ENCODE measurements around the gene ANKRD11.
"Not testable (repeated sequence)": the region's sequence is repeated elsewhere in the genome, so short reads cannot be mapped to it uniquely, and the experiment has no call there.

ANKRD11 gene

GRCh38 chr16:89435059-89435458, 55.3 kb downstream of the ANKRD11 start:
- H2AFZ ChIP-seq (ENCODE audit: low read depth, low read length); H3K4ac ChIP-seq (ENCODE audit: low read depth in 1 of 2, low read length in 2 of 2); H3K9ac ChIP-seq (ENCODE audit: low read length); H4K8ac ChIP-seq (ENCODE audit: low read length); H2BK5ac ChIP-seq (ENCODE audit: low read depth, low read length, poor library complexity, severe bottlenecking); H3K27me3 ChIP-seq (ENCODE audit: control insufficient read depth in 1 of 2, insufficient read depth in 1 of 2, low read length in 2 of 2); H3K27ac ChIP-seq (ENCODE audit: low read length, poor library complexity, severe bottlenecking); H2AK5ac ChIP-seq (ENCODE audit: low read length, severe bottlenecking); H3K79me1 ChIP-seq (replicated peaks; ENCODE audit: low read length, poor library complexity, severe bottlenecking); H3K18ac ChIP-seq (ENCODE audit: low read depth in 1 of 2, low read length in 2 of 2); DNase-seq; H3K4me2 ChIP-seq (ENCODE audit: low read length, poor library complexity, severe bottlenecking); H3K23ac ChIP-seq (ENCODE audit: low read length in 2 of 2); H4K91ac ChIP-seq (ENCODE audit: low read length); H3K9me3 ChIP-seq (ENCODE audit: control insufficient read depth, low read length); H2BK120ac ChIP-seq (ENCODE audit: low read depth, low read length); H2BK12ac ChIP-seq (ENCODE audit: low read length in 2 of 2); H3K4me3 ChIP-seq (ENCODE audit: insufficient read depth in 1 of 2, low read depth in 1 of 2, low read length in 2 of 2); H2BK15ac ChIP-seq (ENCODE audit: low read depth, poor library complexity, severe bottlenecking); H3K14ac ChIP-seq (ENCODE audit: low read length in 2 of 2): not testable (repeated sequence)
- WGBS = 97% methylated on average over 5 of the region's 5 CpGs
- H3K36me3 ChIP-seq (ENCODE audit: control insufficient read depth in 1 of 2, insufficient read depth in 2 of 2, low read depth in 1 of 2, low read length in 2 of 2) = peaks cover 9 to 11% of the 10 kb centered on the region in 2 experiments
- H3K4me1 ChIP-seq (ENCODE audit: control insufficient read depth, insufficient read depth, low read depth, low read length) = peaks cover 16% of the 10 kb centered on the region

GRCh38 chr16:89434490-89434889, 55.9 kb downstream of the ANKRD11 start:
- DNase-seq = no peak
- H3K14ac ChIP-seq (ENCODE audit: low read length in 2 of 2) = no peak overlapping the region
- no peak overlapping the region for H2BK120ac ChIP-seq (ENCODE audit: low read depth, low read length)
- H3K9ac ChIP-seq (ENCODE audit: low read length) = no peak overlapping the region
- no peak overlapping the region for H2AFZ ChIP-seq (ENCODE audit: low read depth, low read length)
- H3K23ac ChIP-seq (ENCODE audit: low read length in 2 of 2) = no peak overlapping the region
- H3K27me3 ChIP-seq (ENCODE audit: control insufficient read depth in 1 of 2, insufficient read depth in 1 of 2, low read length in 2 of 2) = no peaks in the 10 kb centered on the region
- H3K4me3 ChIP-seq (ENCODE audit: insufficient read depth in 1 of 2, low read depth in 1 of 2, low read length in 2 of 2) = no peak overlapping the region
- H3K4ac ChIP-seq (ENCODE audit: low read depth in 1 of 2, low read length in 2 of 2) = no peak overlapping the region
- peaks cover 9 to 11% of the 10 kb centered on the region in 2 experiments for H3K36me3 ChIP-seq (ENCODE audit: control insufficient read depth in 1 of 2, insufficient read depth in 2 of 2, low read depth in 1 of 2, low read length in 2 of 2)
- no peak overlapping the region for H2BK5ac ChIP-seq (ENCODE audit: low read depth, low read length, poor library complexity, severe bottlenecking)
- H3K4me2 ChIP-seq (ENCODE audit: low read length, poor library complexity, severe bottlenecking) = no peak overlapping the region
- WGBS = 98% methylated on average over 8 of the region's 8 CpGs
- no peak overlapping the region for H3K18ac ChIP-seq (ENCODE audit: low read depth in 1 of 2, low read length in 2 of 2)
- H4K91ac ChIP-seq (ENCODE audit: low read length) = no peak overlapping the region
- no peak overlapping the region for H3K27ac ChIP-seq (ENCODE audit: low read length, poor library complexity, severe bottlenecking)
- H3K9me3 ChIP-seq (ENCODE audit: control insufficient read depth, low read length) = no peaks in the 10 kb centered on the region
- H2AK5ac ChIP-seq (ENCODE audit: low read length, severe bottlenecking) = no peak overlapping the region
- peaks cover 3% of the 10 kb centered on the region for H3K79me1 ChIP-seq (replicated peaks; ENCODE audit: low read length, poor library complexity, severe bottlenecking)
- H3K4me1 ChIP-seq (ENCODE audit: control insufficient read depth, insufficient read depth, low read depth, low read length) = peaks cover 16% of the 10 kb centered on the region
- H2BK12ac ChIP-seq (ENCODE audit: low read length in 2 of 2) = no peak overlapping the region
- H4K8ac ChIP-seq (ENCODE audit: low read length) = no peak overlapping the region
- no peak overlapping the region for H2BK15ac ChIP-seq (ENCODE audit: low read depth, poor library complexity, severe bottlenecking)

- H3K27ac ChIP-seq (ENCODE audit: low read length, poor library complexity, severe bottlenecking); H4K91ac ChIP-seq (ENCODE audit: low read length); H3K4me3 ChIP-seq (ENCODE audit: insufficient read depth in 1 of 2, low read depth in 1 of 2, low read length in 2 of 2); H3K4me2 ChIP-seq (ENCODE audit: low read length, poor library complexity, severe bottlenecking); H2AFZ ChIP-seq (ENCODE audit: low read depth, low read length); H3K9me3 ChIP-seq (ENCODE audit: control insufficient read depth, low read length); H2BK15ac ChIP-seq (ENCODE audit: low read depth, poor library complexity, severe bottlenecking); H2BK12ac ChIP-seq (ENCODE audit: low read length in 2 of 2); H4K8ac ChIP-seq (ENCODE audit: low read length); H3K14ac ChIP-seq (ENCODE audit: low read length in 2 of 2); H3K4ac ChIP-seq (ENCODE audit: low read depth in 1 of 2, low read length in 2 of 2); H3K18ac ChIP-seq (ENCODE audit: low read depth in 1 of 2, low read length in 2 of 2); H3K79me1 ChIP-seq (replicated peaks; ENCODE audit: low read length, poor library complexity, severe bottlenecking); DNase-seq; H3K9ac ChIP-seq (ENCODE audit: low read length); H2BK5ac ChIP-seq (ENCODE audit: low read depth, low read length, poor library complexity, severe bottlenecking); H3K27me3 ChIP-seq (ENCODE audit: control insufficient read depth in 1 of 2, insufficient read depth in 1 of 2, low read length in 2 of 2); H2BK120ac ChIP-seq (ENCODE audit: low read depth, low read length); H2AK5ac ChIP-seq (ENCODE audit: low read length, severe bottlenecking): not testable (repeated sequence)
- Histone ChIP-seq H3K36me3 (ENCODE audit: control insufficient read depth in 1 of 2, insufficient read depth in 2 of 2, low read depth in 1 of 2, low read length in 2 of 2) (peaks cover 9 to 11% of the 10 kb centered on the region in 2 experiments), H3K4me1 (ENCODE audit: control insufficient read depth, insufficient read depth, low read depth, low read length) (peaks cover 16% of the 10 kb centered on the region), H3K23ac (ENCODE audit: low read length in 2 of 2) (peak overlapping the region in 1 of 2 experiments; percentile 63)
- WGBS = 97% methylated on average over 19 of the region's 22 CpGs
These were observed 56.9 kb downstream of the ANKRD11 start for GRCh38 chr16:89433363-89433984.

GRCh38 chr16:89431630-89432029, 58.7 kb downstream of the ANKRD11 start:
- Histone ChIP-seq H3K9me3 (ENCODE audit: control insufficient read depth, low read length) (no peaks in the 10 kb centered on the region), H2AFZ (ENCODE audit: low read depth, low read length) (no peak overlapping the region)
- WGBS = 77% methylated on average over 4 of the region's 4 CpGs

More at GRCh38 chr16:89431630-89432029, 58.7 kb downstream of the ANKRD11 start:
- H2BK120ac ChIP-seq (ENCODE audit: low read depth, low read length) = no peak overlapping the region
- no peaks in the 10 kb centered on the region for H3K27me3 ChIP-seq (ENCODE audit: control insufficient read depth in 1 of 2, insufficient read depth in 1 of 2, low read length in 2 of 2)
- peak overlapping the region in 1 of 2 experiments; percentile 61 for H3K4me3 ChIP-seq (ENCODE audit: insufficient read depth in 1 of 2, low read depth in 1 of 2, low read length in 2 of 2)
- DNase-seq = no peak
- H3K9ac ChIP-seq (ENCODE audit: low read length) = peak overlapping the region; percentile 66
- no peak overlapping the region for H2BK5ac ChIP-seq (ENCODE audit: low read depth, low read length, poor library complexity, severe bottlenecking)
- no peak overlapping the region for H2AK5ac ChIP-seq (ENCODE audit: low read length, severe bottlenecking)
- H3K14ac ChIP-seq (ENCODE audit: low read length in 2 of 2) = peak overlapping the region in 1 of 2 experiments; percentile 83
- H4K8ac ChIP-seq (ENCODE audit: low read length) = no peak overlapping the region
- no peak overlapping the region for H4K91ac ChIP-seq (ENCODE audit: low read length)
- H3K36me3 ChIP-seq (ENCODE audit: control insufficient read depth in 1 of 2, insufficient read depth in 2 of 2, low read depth in 1 of 2, low read length in 2 of 2) = peaks cover 5 to 11% of the 10 kb centered on the region in 2 experiments
- no peak overlapping the region for H3K23ac ChIP-seq (ENCODE audit: low read length in 2 of 2)
- H2BK15ac ChIP-seq (ENCODE audit: low read depth, poor library complexity, severe bottlenecking) = peak overlapping the region; percentile 4
- H3K27ac ChIP-seq (ENCODE audit: low read length, poor library complexity, severe bottlenecking) = no peak overlapping the region
- peaks cover 14% of the 10 kb centered on the region for H3K4me1 ChIP-seq (ENCODE audit: control insufficient read depth, insufficient read depth, low read depth, low read length)
- H2BK12ac ChIP-seq (ENCODE audit: low read length in 2 of 2) = no peak overlapping the region
- H3K18ac ChIP-seq (ENCODE audit: low read depth in 1 of 2, low read length in 2 of 2) = peak overlapping the region; percentile 16 to 68
- no peak overlapping the region for H3K4me2 ChIP-seq (ENCODE audit: low read length, poor library complexity, severe bottlenecking)
- H3K79me1 ChIP-seq (replicated peaks; ENCODE audit: low read length, poor library complexity, severe bottlenecking) = peaks cover 3% of the 10 kb centered on the region
- H3K4ac ChIP-seq (ENCODE audit: low read depth in 1 of 2, low read length in 2 of 2) = peak overlapping the region in 1 of 2 experiments; percentile 29

All from mesenchymal stem cell (in vitro differentiated cells and primary cell).